ENCODE results near the gene SPTAN1.

- TF ChIP-seq CTCF (IDR thresholded peaks at IDR 0.05) (no peak), POLR2A (IDR thresholded peaks at IDR 0.05) (no peak)
Observed at GRCh38 chr9:128548876-128549275, 3.5 kb upstream of the SPTAN1 start.
